Breast epithelium (tissue), 3 donors: Measurements from ENCODE around the gene TMPRSS9.

Experiments used
- CTCF ChIP-seq, 3 donors: fragments of 450-650 bp; IDR thresholded peaks; one replicate each; pipeline ENCODE4 v1.5.1; 2016 to 2017; ENCODE audit warnings: antibody characterized with exemption in 3 of 3, mild to moderate bottlenecking in 3 of 3, moderate library complexity in 3 of 3
- POLR2A ChIP-seq: fragments of 450-650 bp; IDR thresholded peaks from one replicate; pipeline ENCODE4 v1.6.1; 2016; ENCODE audit warnings: antibody characterized with exemption, mild to moderate bottlenecking, moderate library complexity

GRCh38 chr19:2311093-2311492 lies 49.0 kb upstream of the TMPRSS9 start:
- TF ChIP-seq CTCF (IDR thresholded peaks at IDR 0.05) = no peak
- TF ChIP-seq POLR2A = no peak
